AG04449 (cell line): ENCODE measurements around the gene BMP8B.

Experiments
- CTCF ChIA-PET: fragments of 350-600 bp; formaldehyde crosslinking; extraction: SDS; loops from one replicate; lab custom pipeline; 2021; ENCODE audit warnings: antibody characterized with exemption; lab: Yijun Ruan, JAX
- POLR2A ChIA-PET: fragments of 400-600, 350-600 bp; formaldehyde crosslinking; extraction: SDS; loops from one replicate; lab custom pipeline; 2020; ENCODE audit warnings: antibody characterized with exemption, inconsistent platforms; lab: Yijun Ruan, JAX
- DNase-seq: peaks from one replicate; pipeline ENCODE4 v3.0.0-alpha.2; 2010; ENCODE audit warnings: low read depth, low spot score
- H3K4me3 ChIP-seq: 2 replicates; pipeline ENCODE4 v1.5.1; 2011; ENCODE audit warnings: low read depth, mild to moderate bottlenecking, control low read depth, low read length
- TF ChIP-seq, protein P1 (sequence below): IDR thresholded peaks from one replicate; pipeline ENCODE4 v1.5.1; 2011; ENCODE audit warnings: mild to moderate bottlenecking, moderate library complexity, low read length, control low read depth, inconsistent platforms; ENCODE audit not compliant: insufficient read depth; ENCODE audit errors: missing control alignments

Gene BMP8B

DNA sequence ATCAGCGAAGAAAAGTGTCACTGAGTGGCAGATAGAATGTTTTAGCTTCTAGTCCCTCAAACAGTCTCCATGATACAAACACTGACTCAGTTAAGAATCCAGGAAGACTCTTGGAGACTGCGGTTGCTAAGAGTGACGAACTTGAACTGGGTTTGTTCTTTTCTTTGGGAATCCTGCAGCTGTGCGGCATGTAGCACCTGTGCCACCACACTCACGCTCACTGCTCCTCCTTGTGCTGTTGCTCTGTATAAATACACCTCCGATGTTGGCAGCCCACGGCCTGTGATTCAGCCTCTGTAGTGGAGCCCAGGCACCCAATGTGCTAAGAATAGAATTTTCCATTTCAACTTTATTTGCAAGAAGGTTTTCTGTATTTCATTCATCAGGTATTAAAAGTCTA is 55.5 kb downstream of the BMP8B start:
- ChIA-PET POLR2A (no interaction called here), CTCF (interaction anchor here (1.4 to 1.9 kb wide), 2 partner anchors 13 to 127 kb away, joined by 3 to 5 read pairs; no protein-coding TSS in a partner anchor)
- TF ChIP-seq, protein P1, sequence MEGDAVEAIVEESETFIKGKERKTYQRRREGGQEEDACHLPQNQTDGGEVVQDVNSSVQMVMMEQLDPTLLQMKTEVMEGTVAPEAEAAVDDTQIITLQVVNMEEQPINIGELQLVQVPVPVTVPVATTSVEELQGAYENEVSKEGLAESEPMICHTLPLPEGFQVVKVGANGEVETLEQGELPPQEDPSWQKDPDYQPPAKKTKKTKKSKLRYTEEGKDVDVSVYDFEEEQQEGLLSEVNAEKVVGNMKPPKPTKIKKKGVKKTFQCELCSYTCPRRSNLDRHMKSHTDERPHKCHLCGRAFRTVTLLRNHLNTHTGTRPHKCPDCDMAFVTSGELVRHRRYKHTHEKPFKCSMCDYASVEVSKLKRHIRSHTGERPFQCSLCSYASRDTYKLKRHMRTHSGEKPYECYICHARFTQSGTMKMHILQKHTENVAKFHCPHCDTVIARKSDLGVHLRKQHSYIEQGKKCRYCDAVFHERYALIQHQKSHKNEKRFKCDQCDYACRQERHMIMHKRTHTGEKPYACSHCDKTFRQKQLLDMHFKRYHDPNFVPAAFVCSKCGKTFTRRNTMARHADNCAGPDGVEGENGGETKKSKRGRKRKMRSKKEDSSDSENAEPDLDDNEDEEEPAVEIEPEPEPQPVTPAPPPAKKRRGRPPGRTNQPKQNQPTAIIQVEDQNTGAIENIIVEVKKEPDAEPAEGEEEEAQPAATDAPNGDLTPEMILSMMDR, result no peak
- no peak overlapping the region for H3K4me3 ChIP-seq
- no peak for DNase-seq

DNA sequence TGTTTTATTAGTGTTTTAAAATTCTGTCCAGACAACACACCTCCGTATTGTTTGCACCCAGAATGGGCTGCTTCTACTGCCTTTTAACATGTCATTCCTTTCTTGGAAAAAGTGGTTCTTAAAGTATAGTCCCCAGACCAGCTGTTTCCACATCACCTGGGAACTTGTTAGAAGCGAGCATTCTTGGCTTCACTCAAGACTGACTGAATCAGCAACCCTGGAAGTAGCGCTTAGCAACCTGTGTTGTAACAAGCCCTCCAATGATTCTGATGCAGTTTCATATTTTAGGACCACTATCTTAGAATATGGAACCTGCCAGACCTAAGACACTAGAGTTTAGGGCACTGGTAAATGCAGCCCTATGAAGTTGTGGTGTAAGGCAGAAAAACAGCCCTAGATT is 55.9 kb downstream of the BMP8B start:
- H3K4me3 ChIP-seq, result no peak overlapping the region
- TF ChIP-seq, protein P1, result no peak
- DNase-seq, result no peak
- ChIA-PET POLR2A (no interaction called here), CTCF (interaction anchor here (1.4 kb wide), 1 partner anchor 126 kb away, joined by 3 read pairs; no protein-coding TSS in a partner anchor)

DNA sequence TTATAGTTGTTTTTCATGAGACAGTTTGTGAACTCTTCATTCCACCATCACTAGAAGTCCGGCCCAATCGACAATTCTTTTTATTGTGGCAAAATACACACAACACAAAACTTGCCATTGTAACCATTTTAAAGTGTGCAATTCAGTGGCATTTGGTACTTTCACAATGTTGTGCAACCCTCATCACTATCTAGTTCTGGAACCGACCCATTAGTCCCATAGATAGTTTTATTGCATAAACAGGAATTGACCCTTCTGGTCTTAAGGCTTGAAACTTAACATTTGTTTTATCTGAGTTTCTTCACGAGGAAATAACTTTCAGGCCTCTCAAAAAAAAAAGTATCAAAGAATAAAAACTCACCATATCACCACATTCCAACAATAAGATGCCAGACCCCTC is 58.8 kb downstream of the BMP8B start:
- DNase-seq, result no peak
- H3K4me3 ChIP-seq, result no peak overlapping the region
- ChIA-PET CTCF (interaction anchor here (1.0 kb wide), 1 partner anchor 69 kb away, joined by 3 read pairs; no protein-coding TSS in a partner anchor), POLR2A (no interaction called here)
- TF ChIP-seq, protein P1, result no peak

DNA sequence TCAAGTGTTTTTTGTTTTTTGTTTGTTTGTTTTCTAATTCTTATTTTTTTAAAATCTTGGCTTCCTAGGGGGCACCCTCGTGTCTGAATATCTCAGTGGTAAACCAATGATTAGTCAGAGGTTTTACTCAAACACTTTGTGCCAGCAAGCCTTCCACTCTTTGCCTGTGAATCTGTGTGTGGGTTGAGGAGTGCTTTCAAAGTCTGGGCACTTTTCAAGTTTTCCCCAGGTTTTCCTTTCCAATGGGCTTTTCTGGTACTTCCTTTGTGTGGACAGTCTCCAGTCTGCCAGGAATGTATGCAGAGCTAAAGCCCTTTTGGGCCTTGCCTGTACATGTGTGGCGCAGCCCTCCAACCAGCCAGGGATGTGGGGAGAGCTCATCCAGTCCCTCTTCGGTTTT is 59.6 kb downstream of the BMP8B start:
- POLR2A ChIA-PET, result no interaction called here
- H3K4me3 ChIP-seq, result no peak overlapping the region
- no peak for DNase-seq
- CTCF ChIA-PET, result interaction anchor here (0.6 to 1.3 kb wide), 4 partner anchors 9 to 123 kb away, joined by 3 to 4 read pairs (median 3); no protein-coding TSS in a partner anchor
- TF ChIP-seq, protein P1, result no peak

DNA sequence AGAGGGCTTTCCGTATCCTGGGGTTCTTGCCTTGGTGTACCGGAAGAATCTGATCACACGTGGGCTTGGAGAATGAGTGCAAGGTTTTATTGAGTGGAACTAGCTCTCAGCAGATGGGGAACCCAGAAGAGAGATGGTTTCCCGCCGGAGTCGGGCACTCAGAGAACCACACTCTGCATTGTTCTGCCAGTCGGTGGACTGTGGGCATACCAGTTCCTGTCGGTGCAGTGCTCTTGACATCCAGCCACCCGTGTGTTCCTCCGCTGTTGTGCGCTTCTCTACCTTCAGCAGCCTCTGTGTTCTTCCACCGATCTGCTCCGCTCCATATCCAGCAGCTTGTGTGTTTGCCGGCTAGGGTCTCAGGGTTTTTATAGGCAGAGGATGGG is 60.7 kb downstream of the BMP8B start:
- no peak overlapping the region for H3K4me3 ChIP-seq
- TF ChIP-seq, protein P1, result no peak
- no peak for DNase-seq
- ChIA-PET CTCF (interaction anchor here (1.3 kb wide), 1 partner anchor 11 kb away, joined by 3 read pairs; the partner anchor contains the start of gene PPIE), POLR2A (no interaction called here)

DNA sequence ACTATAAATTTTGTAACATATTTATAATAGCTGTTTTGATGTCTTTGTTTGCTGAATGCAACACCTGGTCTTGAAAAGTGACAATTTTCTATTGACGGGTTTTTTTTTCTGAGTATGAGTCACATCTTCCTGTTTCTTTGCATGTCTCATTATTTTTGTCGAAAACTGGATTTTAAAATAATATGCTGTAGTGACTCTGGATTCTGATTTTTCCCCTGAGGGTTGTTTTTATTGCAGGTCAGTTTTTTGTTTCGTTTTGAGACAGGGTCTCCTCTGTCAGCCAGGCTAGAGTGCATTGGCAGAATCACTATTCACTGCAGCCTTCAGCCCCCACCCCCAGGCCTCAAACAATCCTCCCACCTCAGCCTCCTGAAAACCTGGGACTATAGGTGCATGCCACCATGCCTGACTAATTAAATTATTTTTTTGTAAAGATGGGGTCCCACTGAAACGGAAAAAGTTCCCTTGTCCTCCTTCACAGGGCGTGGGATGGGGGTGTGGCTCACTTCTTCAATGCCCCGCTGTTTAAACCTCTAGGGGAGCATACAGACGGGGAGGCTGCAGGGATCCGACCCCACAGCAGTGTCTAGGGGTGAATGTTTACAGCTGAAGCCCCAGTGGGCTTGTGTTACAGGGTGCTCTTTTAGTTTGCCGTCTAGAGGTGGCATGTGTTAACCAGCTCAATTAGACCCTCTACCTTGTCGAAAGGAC is 61.3 kb downstream of the BMP8B start:
- H3K4me3 ChIP-seq, result no peak overlapping the region
- CTCF ChIA-PET, result interaction anchor here (0.7 to 2.2 kb wide), 5 partner anchors 10 to 121 kb away, joined by 3 to 7 read pairs (median 3); partner anchors contain the start of gene PPIE
- TF ChIP-seq, protein P1, result no peak
- POLR2A ChIA-PET, result no interaction called here
- no peak for DNase-seq
